OCI-LY1 (cell line): ENCODE results near the gene DNAJC28.

Experiments
- EZH2 ChIP-seq: fragments of 200-600 bp; sonication (generic), shearing (Covaris generic); IDR thresholded peaks from 2 replicates; pipeline ENCODE4 v1.8.0; 2017; ENCODE audit warnings: borderline replicate concordance, mixed run types, mild to moderate bottlenecking, antibody characterized with exemption, low read length, moderate library complexity, mixed read lengths
- TF ChIP-seq, protein P1 (sequence below): fragments of 200-600 bp; sonication (generic), shearing (Covaris generic); IDR thresholded peaks from 2 replicates; pipeline ENCODE4 v1.5.1; 2017; ENCODE audit warnings: mild to moderate bottlenecking, antibody characterized with exemption, low read length, moderate library complexity, mixed read lengths

DNA sequence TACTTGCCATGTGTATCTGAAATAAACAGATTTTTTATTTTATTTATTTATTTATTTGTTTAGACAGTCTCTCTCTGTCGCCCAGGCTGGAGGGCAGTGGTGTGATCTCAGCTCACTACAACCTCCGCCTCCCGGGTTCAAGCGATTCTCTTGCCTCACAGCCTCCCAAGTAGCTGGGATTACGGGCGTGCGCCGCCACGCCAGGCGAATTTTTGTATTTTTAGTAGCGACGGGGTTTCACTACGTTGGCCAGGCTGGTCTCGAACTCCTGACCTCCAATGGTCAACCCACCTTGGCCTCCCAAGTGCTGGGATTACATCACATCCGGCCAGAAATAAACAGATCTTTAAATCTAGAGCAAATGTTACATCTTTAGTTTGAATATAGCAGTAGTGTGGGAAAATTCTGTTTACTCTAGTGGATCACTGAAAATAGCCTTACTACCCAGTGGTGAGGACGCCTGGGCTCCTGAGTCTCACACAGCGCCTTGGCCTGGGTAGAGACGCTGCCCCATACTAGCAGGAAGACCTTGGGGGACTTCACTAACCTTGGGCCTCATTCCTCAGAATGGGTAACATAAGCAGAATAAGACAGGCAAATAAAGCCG, 49.7 kb upstream of the DNAJC28 start:
- TF ChIP-seq, protein P1, sequence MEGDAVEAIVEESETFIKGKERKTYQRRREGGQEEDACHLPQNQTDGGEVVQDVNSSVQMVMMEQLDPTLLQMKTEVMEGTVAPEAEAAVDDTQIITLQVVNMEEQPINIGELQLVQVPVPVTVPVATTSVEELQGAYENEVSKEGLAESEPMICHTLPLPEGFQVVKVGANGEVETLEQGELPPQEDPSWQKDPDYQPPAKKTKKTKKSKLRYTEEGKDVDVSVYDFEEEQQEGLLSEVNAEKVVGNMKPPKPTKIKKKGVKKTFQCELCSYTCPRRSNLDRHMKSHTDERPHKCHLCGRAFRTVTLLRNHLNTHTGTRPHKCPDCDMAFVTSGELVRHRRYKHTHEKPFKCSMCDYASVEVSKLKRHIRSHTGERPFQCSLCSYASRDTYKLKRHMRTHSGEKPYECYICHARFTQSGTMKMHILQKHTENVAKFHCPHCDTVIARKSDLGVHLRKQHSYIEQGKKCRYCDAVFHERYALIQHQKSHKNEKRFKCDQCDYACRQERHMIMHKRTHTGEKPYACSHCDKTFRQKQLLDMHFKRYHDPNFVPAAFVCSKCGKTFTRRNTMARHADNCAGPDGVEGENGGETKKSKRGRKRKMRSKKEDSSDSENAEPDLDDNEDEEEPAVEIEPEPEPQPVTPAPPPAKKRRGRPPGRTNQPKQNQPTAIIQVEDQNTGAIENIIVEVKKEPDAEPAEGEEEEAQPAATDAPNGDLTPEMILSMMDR: no peak
- no peak for TF ChIP-seq EZH2
